Measurements from ENCODE around the gene MTMR10.

The MTMR10 gene

GRCh38 chr15:31012455-31012854 lies 21.0 kb upstream of the MTMR10 start:
- DNase-seq (ENCODE audit: low spot score): no peak

GRCh38 chr15:31010036-31010435 lies 18.6 kb upstream of the MTMR10 start:
- no peak for DNase-seq (ENCODE audit: low spot score)

GRCh38 chr15:31005660-31006059 lies 14.2 kb upstream of the MTMR10 start:
- DNase-seq (ENCODE audit: low spot score): no peak

- DNase-seq (ENCODE audit: low spot score): no peak
Observed at GRCh38 chr15:31004220-31004733, 12.8 kb upstream of the MTMR10 start.

GRCh38 chr15:31001702-31002101 lies 10.3 kb upstream of the MTMR10 start:
- DNase-seq (ENCODE audit: low spot score): no peak

GRCh38 chr15:30999729-31000128 lies 8.3 kb upstream of the MTMR10 start:
- no peak for DNase-seq (ENCODE audit: low spot score)

- DNase-seq (ENCODE audit: low spot score): no peak
Observed at GRCh38 chr15:30997270-30997669, 5.8 kb upstream of the MTMR10 start.

GRCh38 chr15:30992249-30992864 lies 929 bp upstream of the MTMR10 start:
- DNase-seq (ENCODE audit: low spot score): no peak

- no peak for DNase-seq (ENCODE audit: low spot score)
Observed at GRCh38 chr15:30990446-30991254, 778 bp downstream of the MTMR10 start.

- DNase-seq (ENCODE audit: low spot score): no peak
Observed at GRCh38 chr15:30990036-30990435, 1.4 kb downstream of the MTMR10 start.

GRCh38 chr15:30985081-30985531 lies 6.3 kb downstream of the MTMR10 start:
- peak; percentile 63 for DNase-seq (ENCODE audit: low spot score)

GRCh38 chr15:30984542-30984941 lies 6.9 kb downstream of the MTMR10 start:
- DNase-seq (ENCODE audit: low spot score): peak; percentile 90

GRCh38 chr15:30984118-30984517 lies 7.3 kb downstream of the MTMR10 start:
- no peak for DNase-seq (ENCODE audit: low spot score)

- DNase-seq (ENCODE audit: low spot score): no peak
Observed at GRCh38 chr15:30979457-30979856, 12.0 kb downstream of the MTMR10 start.

GRCh38 chr15:30978328-30978727 lies 13.1 kb downstream of the MTMR10 start:
- no peak for DNase-seq (ENCODE audit: low spot score)

GRCh38 chr15:30974112-30974511 lies 17.3 kb downstream of the MTMR10 start:
- DNase-seq (ENCODE audit: low spot score): no peak

GRCh38 chr15:30973379-30973778 lies 18.0 kb downstream of the MTMR10 start:
- DNase-seq (ENCODE audit: low spot score): peak; percentile 73

- no peak for DNase-seq (ENCODE audit: low spot score)
Observed at GRCh38 chr15:30969724-30970123, 21.7 kb downstream of the MTMR10 start.

GRCh38 chr15:30963681-30964080 lies 27.7 kb downstream of the MTMR10 start:
- no peak for DNase-seq (ENCODE audit: low spot score)

- DNase-seq (ENCODE audit: low spot score): no peak
Observed at GRCh38 chr15:30962659-30963058, 28.8 kb downstream of the MTMR10 start.

GRCh38 chr15:30962079-30962478 lies 29.3 kb downstream of the MTMR10 start:
- no peak for DNase-seq (ENCODE audit: low spot score)

- no peak for DNase-seq (ENCODE audit: low spot score)
Observed at GRCh38 chr15:30958219-30958618, 33.2 kb downstream of the MTMR10 start.
